ENCODE measurements around the gene HES7. TPM values are rescaled to one million over a fixed set of nuclear protein-coding genes. Genes with fewer than 3 reads are reported as not detected.

The HES7 gene
- total RNA-seq, 1 experiment from 2014 or later: 0.28 TPM

DNA sequence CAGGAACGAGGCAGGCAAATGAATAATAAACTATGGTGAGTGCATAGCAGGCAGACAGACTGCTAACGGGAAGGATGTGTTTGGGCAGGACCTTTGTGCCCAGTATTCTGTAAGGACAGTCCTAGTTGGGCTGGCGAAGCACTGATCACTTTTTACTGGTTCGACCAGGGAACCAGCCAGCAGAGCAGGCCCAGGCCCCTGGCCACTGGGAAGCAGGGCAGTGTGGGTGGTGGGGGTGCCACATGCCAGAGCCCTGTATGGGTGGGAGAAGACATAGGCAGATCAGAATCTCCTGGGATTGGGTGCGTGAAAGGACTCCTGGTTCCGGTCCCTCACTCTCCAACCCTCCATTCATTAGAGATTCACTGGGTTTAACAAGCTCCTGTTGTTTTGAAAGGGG is 42.8 kb upstream of the HES7 start:
- Mint-ChIP-seq H3K4me3 (ENCODE audit: low read depth, unreplicated experiment) (no peak overlapping the region), H3K4me1 (ENCODE audit: low read depth, unreplicated experiment) (no peaks in the 10 kb centered on the region), H3K9me3 (ENCODE audit: low read depth, unreplicated experiment) (no peaks in the 10 kb centered on the region), H3K36me3 (ENCODE audit: insufficient read depth, unreplicated experiment) (peaks cover 21% of the 10 kb centered on the region), H3K27me3 (ENCODE audit: unreplicated experiment) (no peaks in the 10 kb centered on the region), H3K27ac (ENCODE audit: unreplicated experiment) (no peak overlapping the region)
- CTCF ChIA-PET: no interaction called here
- DNase-seq: no peak
- TF ChIP-seq, protein P1, sequence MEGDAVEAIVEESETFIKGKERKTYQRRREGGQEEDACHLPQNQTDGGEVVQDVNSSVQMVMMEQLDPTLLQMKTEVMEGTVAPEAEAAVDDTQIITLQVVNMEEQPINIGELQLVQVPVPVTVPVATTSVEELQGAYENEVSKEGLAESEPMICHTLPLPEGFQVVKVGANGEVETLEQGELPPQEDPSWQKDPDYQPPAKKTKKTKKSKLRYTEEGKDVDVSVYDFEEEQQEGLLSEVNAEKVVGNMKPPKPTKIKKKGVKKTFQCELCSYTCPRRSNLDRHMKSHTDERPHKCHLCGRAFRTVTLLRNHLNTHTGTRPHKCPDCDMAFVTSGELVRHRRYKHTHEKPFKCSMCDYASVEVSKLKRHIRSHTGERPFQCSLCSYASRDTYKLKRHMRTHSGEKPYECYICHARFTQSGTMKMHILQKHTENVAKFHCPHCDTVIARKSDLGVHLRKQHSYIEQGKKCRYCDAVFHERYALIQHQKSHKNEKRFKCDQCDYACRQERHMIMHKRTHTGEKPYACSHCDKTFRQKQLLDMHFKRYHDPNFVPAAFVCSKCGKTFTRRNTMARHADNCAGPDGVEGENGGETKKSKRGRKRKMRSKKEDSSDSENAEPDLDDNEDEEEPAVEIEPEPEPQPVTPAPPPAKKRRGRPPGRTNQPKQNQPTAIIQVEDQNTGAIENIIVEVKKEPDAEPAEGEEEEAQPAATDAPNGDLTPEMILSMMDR (IDR thresholded peaks at IDR 0.05; ENCODE audit: unreplicated experiment): no peak
- intact Hi-C loops (cut with micrococcal nuclease; ENCODE audit: unreplicated experiment): no loop called here
- BruUV-seq (replicated peaks): no TSS peak

DNA sequence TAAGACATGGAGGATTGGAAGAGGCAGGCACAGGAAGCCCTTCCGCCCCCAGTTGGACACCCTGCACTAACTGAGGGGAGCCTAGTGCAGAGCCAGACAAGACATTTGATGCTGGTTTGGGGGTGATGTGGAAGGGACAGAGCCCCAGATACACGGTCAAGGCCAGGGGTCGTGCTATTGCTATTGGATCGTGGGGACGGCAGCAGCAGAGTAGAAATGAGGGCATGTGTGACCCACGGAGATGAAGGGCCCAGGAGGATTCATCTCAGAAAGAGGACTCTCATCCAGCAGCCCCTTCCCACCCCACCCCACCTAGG is 40.9 kb upstream of the HES7 start:
- Mint-ChIP-seq H3K36me3 (ENCODE audit: insufficient read depth, unreplicated experiment) (peaks cover 31% of the 10 kb centered on the region), H3K27me3 (ENCODE audit: unreplicated experiment) (no peaks in the 10 kb centered on the region), H3K4me3 (ENCODE audit: low read depth, unreplicated experiment) (no peak overlapping the region), H3K4me1 (ENCODE audit: low read depth, unreplicated experiment) (no peaks in the 10 kb centered on the region), H3K9me3 (ENCODE audit: low read depth, unreplicated experiment) (no peaks in the 10 kb centered on the region), H3K27ac (ENCODE audit: unreplicated experiment) (no peak overlapping the region)
- intact Hi-C loops (cut with micrococcal nuclease; ENCODE audit: unreplicated experiment): no loop called here
- TF ChIP-seq, protein P1 (IDR thresholded peaks at IDR 0.05; ENCODE audit: unreplicated experiment): no peak
- no peak for DNase-seq
- no TSS peak for BruUV-seq (replicated peaks)
- CTCF ChIA-PET: interaction anchor here (0.7 kb wide), 1 partner anchor 43 kb away, joined by 3 read pairs; no protein-coding TSS in a partner anchor

DNA sequence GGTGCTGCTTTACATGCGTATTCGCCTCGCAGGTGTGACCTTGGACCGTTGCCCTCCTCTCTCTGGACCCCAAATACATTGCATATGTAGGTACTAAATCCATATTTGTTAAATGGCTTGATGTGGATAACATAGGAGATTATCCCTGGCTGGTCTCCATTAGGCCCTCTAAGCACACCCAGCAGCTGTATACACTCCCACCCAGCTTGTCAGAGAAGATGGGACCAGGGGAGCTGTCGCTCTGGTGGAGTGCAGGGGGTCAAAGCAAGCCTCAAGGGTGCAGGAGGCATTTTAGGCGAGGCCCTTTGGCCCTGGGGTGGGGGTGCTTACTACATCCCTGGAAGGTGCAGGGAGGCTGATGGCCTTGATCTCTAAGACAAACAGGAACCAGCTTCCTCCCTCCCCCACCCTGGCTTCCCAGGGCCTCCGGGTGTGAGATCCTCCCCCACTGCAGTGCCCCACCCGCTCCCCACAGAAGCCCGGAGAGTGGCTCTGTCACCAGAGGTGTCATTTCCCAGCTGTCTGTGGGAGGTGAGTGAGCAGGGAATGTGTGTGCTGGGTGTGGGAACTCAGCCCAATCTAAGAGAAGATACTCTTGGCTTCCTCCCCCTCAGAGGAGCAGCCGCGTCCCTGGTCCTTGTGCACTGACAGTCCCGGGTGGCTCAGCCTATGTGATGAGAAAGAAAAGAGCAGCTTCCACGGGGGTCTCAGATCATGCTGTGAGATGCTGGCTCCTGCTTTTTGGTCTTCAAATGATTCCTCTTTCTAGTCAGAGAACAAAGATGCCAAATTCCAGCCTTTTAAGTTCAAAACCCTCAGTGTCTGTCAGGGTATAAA is 40.3 kb upstream of the HES7 start:
- Mint-ChIP-seq H3K27me3 (ENCODE audit: unreplicated experiment) (no peaks in the 10 kb centered on the region), H3K36me3 (ENCODE audit: insufficient read depth, unreplicated experiment) (peaks cover 31% of the 10 kb centered on the region), H3K27ac (ENCODE audit: unreplicated experiment) (no peak overlapping the region), H3K4me1 (ENCODE audit: low read depth, unreplicated experiment) (no peaks in the 10 kb centered on the region), H3K4me3 (ENCODE audit: low read depth, unreplicated experiment) (peak overlapping the region; percentile 76), H3K9me3 (ENCODE audit: low read depth, unreplicated experiment) (no peaks in the 10 kb centered on the region)
- no peak for DNase-seq
- TF ChIP-seq, protein P1 (IDR thresholded peaks at IDR 0.05; ENCODE audit: unreplicated experiment): no peak
- intact Hi-C loops (cut with micrococcal nuclease; ENCODE audit: unreplicated experiment): no loop called here
- CTCF ChIA-PET: interaction anchor here (0.7 kb wide), 1 partner anchor 42 kb away, joined by 3 read pairs; no protein-coding TSS in a partner anchor
- BruUV-seq (replicated peaks): no TSS peak

DNA sequence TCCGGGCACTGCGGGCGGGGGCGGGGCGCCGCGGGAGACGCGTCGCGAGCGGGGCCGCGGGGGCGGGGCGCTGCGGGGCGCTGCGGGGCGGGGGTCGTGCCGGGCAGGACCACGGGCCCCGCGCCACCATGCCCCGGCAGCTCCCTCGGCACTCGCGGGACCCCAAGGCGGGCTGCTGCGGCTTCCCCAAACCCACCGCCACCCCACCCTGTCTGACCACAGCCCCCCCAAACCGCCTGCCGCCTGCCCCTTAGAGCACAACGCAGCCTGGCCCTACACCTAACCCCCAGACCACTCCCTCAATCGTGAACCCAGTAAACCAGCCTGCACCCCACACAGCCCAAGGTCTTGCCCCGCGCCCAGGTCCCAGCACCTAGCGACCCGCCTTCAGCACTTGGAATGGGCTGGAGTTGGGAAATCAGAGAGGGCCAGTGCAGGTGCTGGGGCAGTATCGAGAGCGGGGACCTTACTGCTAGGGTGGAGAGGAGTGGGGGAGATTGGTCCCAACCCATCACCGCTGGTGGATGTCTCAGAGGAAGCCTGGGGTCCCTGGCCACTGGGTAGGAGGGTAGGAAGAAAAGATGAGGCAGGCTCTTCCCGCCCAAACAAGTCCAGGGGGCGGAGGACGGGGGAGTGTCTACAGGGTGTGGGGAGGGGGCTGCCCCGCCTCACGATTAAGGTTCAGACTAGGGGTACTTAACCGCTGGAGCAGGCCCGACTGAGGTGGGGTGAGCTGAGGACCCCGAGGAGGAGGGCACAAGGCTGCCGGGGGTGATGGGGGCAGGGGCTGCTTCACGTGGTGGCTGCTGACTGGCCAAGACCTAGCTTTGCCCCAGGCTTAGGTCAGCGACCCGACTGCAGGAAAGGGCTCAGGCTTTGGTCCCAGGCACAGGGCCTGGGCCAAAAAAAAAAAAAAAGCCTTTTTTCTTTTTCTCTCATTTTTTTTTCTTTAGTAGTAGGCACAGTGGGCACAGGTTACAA is 39.4 kb upstream of the HES7 start:
- intact Hi-C loops (cut with micrococcal nuclease; ENCODE audit: unreplicated experiment): no loop called here
- H3K27me3 Mint-ChIP-seq (ENCODE audit: unreplicated experiment): no peaks in the 10 kb centered on the region
- peak overlapping the region; percentile 76 for H3K4me3 Mint-ChIP-seq (ENCODE audit: low read depth, unreplicated experiment)
- no peaks in the 10 kb centered on the region for H3K4me1 Mint-ChIP-seq (ENCODE audit: low read depth, unreplicated experiment)
- TF ChIP-seq, protein P1 (IDR thresholded peaks at IDR 0.05; ENCODE audit: unreplicated experiment): no peak
- BruUV-seq (replicated peaks): no TSS peak
- H3K36me3 Mint-ChIP-seq (ENCODE audit: insufficient read depth, unreplicated experiment): peaks cover 37% of the 10 kb centered on the region
- H3K9me3 Mint-ChIP-seq (ENCODE audit: low read depth, unreplicated experiment): no peaks in the 10 kb centered on the region
- CTCF ChIA-PET: no interaction called here
- no peak for DNase-seq
- no peak overlapping the region for H3K27ac Mint-ChIP-seq (ENCODE audit: unreplicated experiment)

Data from Calu3 (cell line).